Activated naive CD4-positive, alpha-beta T cell treated with anti-CD3 and anti-CD28 coated beads, Interleukin-2, amount 50 U/mL, for 24 hours (primary cell): ENCODE data around the gene EPB41L4A.
"Not testable (repeated sequence)": the region's sequence is repeated elsewhere in the genome, so short reads cannot be mapped to it uniquely, and the experiment has no call there.

Experiments used
- H3K27ac Mint-ChIP-seq: one replicate; pipeline ENCODE4 v1.8.0; 2021; ENCODE audit warnings: mild to moderate bottlenecking, mixed read lengths
- H3K27me3 Mint-ChIP-seq: one replicate; pipeline ENCODE4 v1.8.0; 2021; ENCODE audit warnings: mixed read lengths
- H3K36me3 Mint-ChIP-seq: one replicate; pipeline ENCODE4 v1.8.0; 2021; ENCODE audit warnings: mixed read lengths
- H3K4me1 Mint-ChIP-seq: one replicate; pipeline ENCODE4 v1.8.0; 2021; ENCODE audit warnings: mixed read lengths
- H3K4me3 Mint-ChIP-seq: one replicate; pipeline ENCODE4 v1.8.0; 2021; ENCODE audit warnings: mild to moderate bottlenecking, mixed read lengths
- H3K9me3 Mint-ChIP-seq: one replicate; pipeline ENCODE4 v1.8.0; 2021; ENCODE audit warnings: mixed read lengths

The EPB41L4A gene

DNA sequence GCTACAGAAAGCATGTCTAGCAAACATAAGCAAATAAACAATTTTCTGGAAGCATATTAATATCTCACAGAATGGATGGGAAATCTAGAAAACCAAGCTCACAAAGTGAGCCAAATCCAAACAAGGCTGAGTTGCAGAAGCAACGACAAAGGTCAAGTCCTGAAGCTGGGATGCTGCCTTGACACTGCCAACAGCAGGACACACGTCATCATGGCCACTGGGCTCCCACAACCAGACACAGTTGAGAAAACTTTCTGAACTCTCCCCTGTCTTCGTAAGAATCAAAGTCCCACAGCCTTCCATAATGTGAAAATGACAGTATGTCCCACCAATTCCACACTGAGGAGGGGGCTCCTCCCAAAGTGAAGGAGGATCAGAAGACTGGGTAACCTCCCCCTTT lies 37.6 kb downstream of the EPB41L4A start:
- Mint-ChIP-seq H3K36me3 (no peaks in the 10 kb centered on the region), H3K27me3 (peaks cover 6% of the 10 kb centered on the region), H3K4me1 (no peaks in the 10 kb centered on the region)

DNA sequence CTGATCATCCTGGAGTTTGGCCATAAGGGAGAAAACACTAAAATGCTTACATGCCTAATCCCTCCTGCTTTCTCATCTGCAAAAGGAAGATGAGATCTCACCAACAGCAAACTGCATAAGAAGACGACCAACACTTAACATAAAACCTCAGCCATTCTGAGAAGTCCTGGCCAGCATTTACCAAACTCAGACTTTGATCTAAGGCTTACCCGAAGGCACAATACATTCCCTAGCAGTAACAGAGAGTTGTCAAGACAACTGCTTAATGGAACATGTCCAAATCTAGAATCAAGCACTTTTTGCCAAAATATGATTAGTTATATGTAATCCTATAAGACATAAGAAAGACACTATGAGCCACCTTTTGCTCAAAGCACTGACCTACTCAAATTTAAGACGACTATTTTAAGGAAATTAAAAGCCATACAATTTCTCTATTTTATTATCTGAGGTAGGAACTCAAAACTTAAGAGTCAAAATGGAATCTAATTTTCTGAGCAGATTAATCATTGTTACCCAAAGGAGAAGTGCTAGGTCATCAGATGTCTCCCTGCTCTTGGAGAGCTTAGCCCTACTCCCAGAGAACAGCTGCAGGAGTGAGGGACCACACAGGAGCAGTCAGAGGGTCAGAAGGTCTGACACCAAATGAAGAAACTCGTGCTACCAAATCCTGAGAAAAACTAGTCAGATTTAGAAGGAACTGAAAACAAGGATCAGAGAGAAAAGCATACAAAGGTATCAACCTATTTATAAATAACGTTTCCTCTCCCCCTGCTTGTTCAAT lies 39.3 kb downstream of the EPB41L4A start:
- H3K4me3 Mint-ChIP-seq, result no peak overlapping the region

More for the DNA sequence above, 37.6 kb downstream of the EPB41L4A start:
- Mint-ChIP-seq H3K4me3 (no peak overlapping the region), H3K27ac (no peak overlapping the region), H3K9me3 (no peaks in the 10 kb centered on the region)

DNA sequence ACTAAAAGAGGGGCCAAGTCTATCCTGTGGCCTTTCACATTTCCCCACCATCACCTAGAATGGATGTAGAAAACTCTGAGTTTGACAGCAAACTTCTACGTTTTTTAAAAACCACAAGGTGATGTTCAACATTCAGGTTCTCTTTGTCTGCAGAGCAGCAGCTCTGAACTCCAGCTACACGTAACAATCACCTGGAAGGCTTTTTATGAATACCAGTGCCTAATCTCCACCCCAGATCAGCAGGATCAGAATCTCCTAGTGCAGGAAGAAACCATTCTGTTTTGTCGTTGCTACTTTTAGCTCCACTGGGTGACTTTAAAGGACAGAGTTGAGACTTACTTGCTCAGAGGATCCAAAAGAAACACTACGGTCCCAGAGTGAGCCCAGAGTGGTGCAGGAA lies 44.3 kb downstream of the EPB41L4A start:
- H3K27me3 Mint-ChIP-seq, result peaks cover 10% of the 10 kb centered on the region
- H3K4me3 Mint-ChIP-seq, result no peak overlapping the region
- H3K36me3 Mint-ChIP-seq, result no peaks in the 10 kb centered on the region
- no peaks in the 10 kb centered on the region for H3K9me3 Mint-ChIP-seq
- no peak overlapping the region for H3K27ac Mint-ChIP-seq
- H3K4me1 Mint-ChIP-seq, result no peaks in the 10 kb centered on the region

More for the DNA sequence above, 39.3 kb downstream of the EPB41L4A start:
- Mint-ChIP-seq H3K27ac (no peak overlapping the region), H3K9me3 (no peaks in the 10 kb centered on the region), H3K36me3 (no peaks in the 10 kb centered on the region), H3K27me3 (peaks cover 8% of the 10 kb centered on the region), H3K4me1 (no peaks in the 10 kb centered on the region)

DNA sequence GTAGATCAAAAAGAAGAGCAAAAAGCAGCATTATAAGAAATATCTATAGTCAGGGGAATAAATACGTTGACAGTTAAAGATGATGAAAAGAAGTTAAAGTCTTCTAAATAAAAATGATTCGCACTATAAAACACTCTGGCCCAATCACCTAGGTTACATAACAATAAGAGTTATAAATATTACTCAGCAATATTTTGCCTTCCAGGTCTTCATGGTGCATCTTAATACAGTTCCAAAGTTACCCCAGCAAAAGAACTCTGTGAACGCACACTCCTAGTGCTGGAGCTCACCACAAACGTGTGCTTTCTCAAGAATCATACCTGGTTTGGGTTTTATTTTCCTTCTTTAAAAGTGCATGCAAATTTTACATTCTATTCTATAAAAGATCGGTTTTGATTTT lies 44.7 kb downstream of the EPB41L4A start:
- no peaks in the 10 kb centered on the region for H3K9me3 Mint-ChIP-seq
- peaks cover 10% of the 10 kb centered on the region for H3K27me3 Mint-ChIP-seq
- no peaks in the 10 kb centered on the region for H3K36me3 Mint-ChIP-seq
- no peaks in the 10 kb centered on the region for H3K4me1 Mint-ChIP-seq
- H3K4me3 Mint-ChIP-seq, result no peak overlapping the region
- H3K27ac Mint-ChIP-seq, result no peak overlapping the region

DNA sequence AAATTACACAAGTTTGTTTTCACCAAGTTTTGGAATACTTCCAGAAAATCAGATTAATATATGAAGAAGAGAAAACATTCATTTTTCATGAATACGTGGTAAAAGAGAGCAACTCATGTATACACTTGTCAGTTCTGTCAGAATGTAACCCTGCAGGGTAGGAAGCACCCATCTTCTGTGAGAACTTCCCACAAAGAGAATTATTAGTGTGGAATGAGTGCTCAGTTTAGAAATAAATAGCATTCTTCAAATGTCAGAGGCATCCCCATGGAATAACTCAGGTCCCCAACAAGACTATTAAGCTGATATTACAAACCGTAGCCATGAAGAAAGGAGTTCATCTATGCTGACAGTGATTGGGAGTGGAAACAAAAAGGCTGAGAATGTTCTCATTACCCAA lies 45.2 kb downstream of the EPB41L4A start:
- Mint-ChIP-seq H3K27me3 (peaks cover 8% of the 10 kb centered on the region), H3K4me3 (no peak overlapping the region), H3K36me3 (no peaks in the 10 kb centered on the region), H3K4me1 (no peaks in the 10 kb centered on the region), H3K9me3 (no peaks in the 10 kb centered on the region), H3K27ac (no peak overlapping the region)

DNA sequence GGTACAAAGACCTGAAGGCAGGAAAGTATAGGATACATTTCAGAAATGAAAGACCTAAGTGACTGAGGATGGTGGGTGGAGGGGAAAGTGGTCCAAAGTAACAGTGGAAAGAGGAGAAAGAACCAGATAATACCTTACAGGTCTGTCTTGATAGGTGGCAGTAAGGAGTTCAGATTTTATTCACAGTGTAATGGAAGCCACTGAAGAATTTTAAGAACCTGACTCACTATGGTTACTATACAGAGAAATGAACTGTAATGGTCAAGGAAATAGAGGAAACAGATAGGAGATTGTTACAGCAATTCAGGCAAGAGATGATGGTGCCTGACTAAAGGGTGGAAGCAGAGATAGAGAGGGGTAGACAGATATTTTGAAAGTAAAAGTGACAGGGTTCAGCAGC lies 46.5 kb downstream of the EPB41L4A start:
- peaks cover 6% of the 10 kb centered on the region for H3K27me3 Mint-ChIP-seq
- no peaks in the 10 kb centered on the region for H3K36me3 Mint-ChIP-seq
- H3K4me1 Mint-ChIP-seq, result no peaks in the 10 kb centered on the region
- H3K4me3 Mint-ChIP-seq, result no peak overlapping the region
- H3K27ac Mint-ChIP-seq, result no peak overlapping the region
- H3K9me3 Mint-ChIP-seq, result no peaks in the 10 kb centered on the region

DNA sequence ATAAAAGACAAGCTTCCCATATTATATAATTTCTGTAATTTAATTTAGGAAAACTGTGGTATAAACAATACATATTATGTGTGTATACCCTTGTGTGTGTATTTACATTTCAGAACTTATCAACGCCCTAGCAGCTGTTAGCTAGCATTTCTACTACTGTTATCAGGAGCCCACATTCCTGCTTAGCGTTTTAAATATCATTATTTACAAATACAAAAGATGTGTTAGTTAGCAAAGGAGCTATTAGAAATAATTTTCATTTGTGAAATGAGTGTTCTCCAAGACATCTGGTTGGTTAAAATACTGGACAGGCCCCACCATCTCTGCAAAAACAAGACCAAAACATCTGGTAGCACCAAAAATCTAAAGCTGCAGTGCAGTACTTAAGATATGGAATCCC lies 48.0 kb downstream of the EPB41L4A start:
- Mint-ChIP-seq H3K4me3 (no peak overlapping the region), H3K27me3 (peaks cover 5% of the 10 kb centered on the region), H3K36me3 (no peaks in the 10 kb centered on the region), H3K4me1 (no peaks in the 10 kb centered on the region), H3K9me3 (no peaks in the 10 kb centered on the region), H3K27ac (no peak overlapping the region)

DNA sequence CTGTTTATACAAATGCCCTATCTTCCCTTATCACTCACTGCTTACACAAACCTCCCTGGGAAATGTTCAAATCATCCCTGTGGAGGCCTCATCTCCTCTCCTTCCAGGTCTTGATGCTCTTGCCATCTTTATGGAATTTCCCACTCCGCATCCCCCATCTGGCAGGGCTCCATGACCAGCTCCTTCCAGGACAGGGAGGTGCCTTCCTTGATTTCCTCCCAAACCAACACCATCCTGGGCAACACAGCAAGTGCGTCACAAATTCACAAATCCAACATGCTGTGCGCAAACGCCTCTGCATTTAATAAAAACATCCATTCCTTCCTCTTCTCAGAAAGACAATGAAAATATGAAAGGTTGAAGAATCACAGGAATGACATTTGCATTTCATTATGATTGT lies 51.7 kb downstream of the EPB41L4A start:
- Mint-ChIP-seq H3K27ac (no peak overlapping the region), H3K27me3 (peaks cover 4% of the 10 kb centered on the region), H3K4me3 (no peak overlapping the region), H3K4me1 (no peaks in the 10 kb centered on the region), H3K36me3 (no peaks in the 10 kb centered on the region), H3K9me3 (no peaks in the 10 kb centered on the region)

DNA sequence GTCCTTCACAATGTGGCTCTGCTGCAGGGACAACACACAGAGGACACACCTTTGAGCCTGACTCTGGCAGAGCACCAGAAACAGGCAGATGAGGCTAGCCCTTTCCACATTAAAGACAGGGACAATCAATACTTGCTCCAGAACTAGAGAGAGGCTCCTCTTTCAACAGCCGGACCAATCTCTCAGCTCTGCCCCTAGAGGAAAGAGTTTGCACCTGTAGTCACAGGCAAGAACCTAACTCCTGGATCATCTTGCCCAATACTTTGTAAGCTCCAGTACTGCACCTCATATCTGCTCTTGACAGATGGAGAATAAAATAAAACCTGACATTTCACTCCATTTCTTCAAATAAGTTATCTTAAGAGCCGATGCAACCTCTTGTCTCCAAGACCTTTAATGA lies 52.1 kb downstream of the EPB41L4A start:
- H3K27ac Mint-ChIP-seq, result no peak overlapping the region

DNA sequence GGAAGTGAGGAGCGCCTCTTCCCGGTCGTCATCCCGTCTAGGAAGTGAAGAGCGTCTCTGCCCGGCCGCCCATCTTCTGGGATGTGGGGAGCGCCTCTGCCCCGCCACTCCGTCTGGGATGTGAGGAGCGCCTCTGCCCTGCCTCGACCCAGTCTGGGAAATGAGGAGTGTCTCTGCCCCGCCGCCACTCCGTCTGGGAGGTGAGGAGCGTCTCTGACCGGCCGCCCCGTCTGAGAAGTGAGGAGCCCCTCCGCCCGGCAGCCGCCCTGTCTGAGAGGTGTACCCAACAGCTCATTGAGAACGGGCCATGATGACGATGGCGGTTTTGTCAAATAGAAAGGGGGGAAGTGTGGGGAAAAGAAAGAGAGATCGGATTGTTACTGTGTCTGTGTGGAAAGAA lies 58.3 kb downstream of the EPB41L4A start:
- H3K4me1 Mint-ChIP-seq, H3K36me3 Mint-ChIP-seq, H3K9me3 Mint-ChIP-seq, H3K27ac Mint-ChIP-seq, H3K27me3 Mint-ChIP-seq, H3K4me3 Mint-ChIP-seq: not testable (repeated sequence)

More for the DNA sequence above, 52.1 kb downstream of the EPB41L4A start:
- H3K4me1 Mint-ChIP-seq, result no peaks in the 10 kb centered on the region
- H3K4me3 Mint-ChIP-seq, result no peak overlapping the region
- H3K9me3 Mint-ChIP-seq, result no peaks in the 10 kb centered on the region
- peaks cover 4% of the 10 kb centered on the region for H3K27me3 Mint-ChIP-seq
- no peaks in the 10 kb centered on the region for H3K36me3 Mint-ChIP-seq

DNA sequence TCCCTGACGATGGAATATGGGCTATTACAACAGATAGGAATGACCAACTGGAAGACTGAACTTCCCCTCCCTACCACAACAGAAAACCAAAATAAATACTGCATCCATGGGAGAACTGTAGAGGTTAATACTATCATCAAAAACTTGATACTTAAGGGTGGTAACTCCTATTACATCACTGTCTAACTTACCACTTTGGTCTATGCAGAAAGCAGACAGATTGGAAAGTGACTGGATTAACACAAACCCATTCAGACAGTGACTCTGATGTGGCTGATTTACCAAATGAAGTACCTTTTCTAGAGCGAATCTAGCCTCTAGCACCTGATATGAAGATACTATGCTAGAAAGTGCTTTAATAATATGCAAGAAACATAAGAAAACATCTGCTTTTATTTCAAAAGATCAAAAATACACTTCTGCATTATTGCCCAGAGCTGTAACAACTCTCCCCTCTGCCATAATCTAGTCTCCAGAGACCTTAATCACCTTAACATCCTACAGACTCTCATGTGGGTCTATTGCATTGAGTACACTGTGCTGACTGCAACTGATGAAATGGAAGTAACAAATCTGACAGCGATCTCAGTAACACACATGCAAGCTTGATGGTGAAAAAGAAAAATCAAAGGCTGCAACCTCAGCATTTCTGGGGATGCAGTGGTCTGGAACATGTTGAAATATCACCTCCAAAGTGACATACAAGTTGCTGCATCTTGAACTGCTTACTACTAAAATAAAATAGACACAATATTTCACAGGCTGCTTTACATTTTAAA lies 62.7 kb downstream of the EPB41L4A start:
- peaks cover 6% of the 10 kb centered on the region for H3K27me3 Mint-ChIP-seq
- no peak overlapping the region for H3K4me3 Mint-ChIP-seq
- H3K27ac Mint-ChIP-seq, result no peak overlapping the region
- no peaks in the 10 kb centered on the region for H3K4me1 Mint-ChIP-seq
- no peaks in the 10 kb centered on the region for H3K9me3 Mint-ChIP-seq
- no peaks in the 10 kb centered on the region for H3K36me3 Mint-ChIP-seq

DNA sequence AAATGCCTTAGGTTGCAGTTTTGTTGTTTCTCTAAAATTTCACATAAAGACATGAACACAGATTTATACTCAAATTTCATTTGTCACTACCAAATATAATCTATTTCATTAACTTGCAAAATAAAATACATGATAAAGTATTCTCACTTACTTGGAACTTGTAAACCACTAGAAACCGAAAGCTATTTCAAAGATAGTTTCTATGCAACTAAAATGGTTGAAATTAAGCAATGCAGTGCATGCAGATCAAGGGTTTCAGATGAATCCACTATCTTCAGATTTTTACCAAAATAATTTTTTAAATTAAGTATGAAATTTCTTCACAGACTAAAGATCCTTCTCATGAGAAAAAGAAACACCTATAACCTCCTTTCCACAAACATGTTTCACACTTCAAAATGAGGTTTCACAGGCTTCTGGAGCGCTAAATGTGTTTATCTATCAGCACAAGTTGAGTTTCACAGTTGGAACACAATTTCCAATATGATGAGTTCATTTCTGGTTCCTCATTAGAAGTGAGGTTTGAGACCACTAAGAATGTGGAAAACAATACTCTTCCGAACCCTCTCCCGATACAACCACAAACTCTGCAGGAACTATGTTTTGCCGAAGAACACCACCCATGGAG lies 63.9 kb downstream of the EPB41L4A start:
- no peak overlapping the region for H3K4me3 Mint-ChIP-seq
- H3K4me1 Mint-ChIP-seq, result no peaks in the 10 kb centered on the region
- H3K36me3 Mint-ChIP-seq, result no peaks in the 10 kb centered on the region
- H3K27ac Mint-ChIP-seq, result no peak overlapping the region
- H3K9me3 Mint-ChIP-seq, result no peaks in the 10 kb centered on the region
- H3K27me3 Mint-ChIP-seq, result peaks cover 6% of the 10 kb centered on the region

DNA sequence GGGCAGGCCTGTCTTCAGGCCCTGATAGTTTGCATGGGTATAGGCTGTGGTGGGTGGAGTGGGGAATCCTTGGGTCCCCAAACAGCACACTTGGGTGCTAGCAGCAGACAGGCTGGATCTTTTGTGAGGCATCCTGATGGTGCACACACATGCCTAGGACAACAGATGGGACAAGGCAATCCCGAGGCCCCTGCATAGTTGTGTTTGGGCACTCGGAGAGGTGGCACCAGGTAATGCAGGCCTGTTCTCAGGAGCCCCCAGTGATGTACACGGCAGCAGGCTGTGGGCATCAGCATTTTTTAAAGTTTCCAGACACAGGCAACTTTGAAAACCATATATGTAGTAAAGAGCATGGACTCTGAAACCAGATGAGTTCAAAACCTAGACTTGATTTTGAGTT lies 65.4 kb downstream of the EPB41L4A start:
- Mint-ChIP-seq H3K4me3 (no peak overlapping the region), H3K27me3 (peaks cover 6% of the 10 kb centered on the region), H3K4me1 (no peaks in the 10 kb centered on the region), H3K27ac (no peak overlapping the region), H3K36me3 (no peaks in the 10 kb centered on the region), H3K9me3 (no peaks in the 10 kb centered on the region)

DNA sequence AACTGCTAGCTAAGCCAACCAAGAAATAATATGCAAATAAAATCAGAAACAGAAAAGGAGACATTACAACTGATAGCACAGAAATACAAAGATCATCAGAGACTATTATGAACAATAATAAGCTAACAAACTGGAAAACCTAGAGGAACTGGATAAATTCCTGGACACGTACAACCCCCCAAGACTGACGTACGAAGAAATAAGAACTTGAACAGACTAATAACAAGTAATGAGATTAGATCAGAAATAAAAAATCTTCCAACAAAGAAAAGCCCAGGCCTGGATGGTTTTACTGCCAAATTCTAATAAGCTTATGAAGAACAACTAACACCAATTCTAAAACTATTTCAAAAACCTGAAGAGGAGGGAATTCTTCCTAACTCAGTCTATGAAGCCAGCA lies 67.9 kb downstream of the EPB41L4A start:
- no peaks in the 10 kb centered on the region for H3K4me1 Mint-ChIP-seq
- no peak overlapping the region for H3K27ac Mint-ChIP-seq
- H3K36me3 Mint-ChIP-seq, result no peaks in the 10 kb centered on the region
- no peak overlapping the region for H3K4me3 Mint-ChIP-seq
- no peaks in the 10 kb centered on the region for H3K9me3 Mint-ChIP-seq
- peaks cover 3% of the 10 kb centered on the region for H3K27me3 Mint-ChIP-seq

DNA sequence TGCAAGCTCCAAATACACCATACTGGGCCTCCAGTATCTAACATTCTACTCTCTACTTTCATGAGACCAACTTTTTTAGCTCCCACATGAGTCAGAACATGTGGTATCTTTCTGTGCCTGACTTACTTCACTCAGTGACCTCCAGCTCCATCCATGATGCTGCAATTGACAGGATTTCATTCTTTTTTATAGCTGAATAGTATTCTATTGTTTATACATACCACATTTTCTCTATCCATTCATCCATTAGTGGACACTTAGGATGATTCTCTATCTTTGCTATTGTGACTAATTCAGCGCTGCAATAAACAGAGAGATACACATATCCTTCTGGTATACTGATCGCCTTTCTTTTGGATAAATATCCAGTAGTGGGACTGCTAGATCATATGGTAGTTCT lies 68.5 kb downstream of the EPB41L4A start:
- peaks cover 2% of the 10 kb centered on the region for H3K27me3 Mint-ChIP-seq
- H3K9me3 Mint-ChIP-seq, result no peaks in the 10 kb centered on the region
- no peaks in the 10 kb centered on the region for H3K4me1 Mint-ChIP-seq
- no peak overlapping the region for H3K27ac Mint-ChIP-seq
- H3K4me3 Mint-ChIP-seq, result no peak overlapping the region
- H3K36me3 Mint-ChIP-seq, result no peaks in the 10 kb centered on the region

DNA sequence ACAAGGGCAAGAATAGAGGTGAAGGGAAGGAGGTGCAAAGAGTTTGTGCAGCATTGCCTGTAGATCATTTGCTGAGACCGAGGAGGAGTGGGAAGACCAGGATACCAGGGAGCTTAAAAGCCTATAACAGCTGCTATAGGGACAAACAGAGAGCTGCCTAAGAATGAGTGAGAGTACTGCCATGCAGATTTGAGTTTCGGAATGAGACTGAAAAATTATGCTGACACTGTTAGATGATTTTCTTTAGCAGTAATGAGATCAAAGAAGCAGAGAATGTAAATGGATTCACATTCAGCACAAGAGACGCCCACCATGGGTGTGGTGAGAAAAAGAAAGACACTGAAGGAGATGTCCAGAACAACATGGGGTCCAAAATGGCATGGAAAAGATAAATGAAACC lies 69.7 kb downstream of the EPB41L4A start:
- H3K36me3 Mint-ChIP-seq, result no peaks in the 10 kb centered on the region

More for the DNA sequence above, 69.7 kb downstream of the EPB41L4A start:
- H3K4me1 Mint-ChIP-seq, result no peaks in the 10 kb centered on the region
- H3K4me3 Mint-ChIP-seq, result no peak overlapping the region
- no peaks in the 10 kb centered on the region for H3K27me3 Mint-ChIP-seq
- H3K9me3 Mint-ChIP-seq, result no peaks in the 10 kb centered on the region
- H3K27ac Mint-ChIP-seq, result no peak overlapping the region
